ENCODE measurements around the gene SH3D19.

SH3D19 gene

DNA sequence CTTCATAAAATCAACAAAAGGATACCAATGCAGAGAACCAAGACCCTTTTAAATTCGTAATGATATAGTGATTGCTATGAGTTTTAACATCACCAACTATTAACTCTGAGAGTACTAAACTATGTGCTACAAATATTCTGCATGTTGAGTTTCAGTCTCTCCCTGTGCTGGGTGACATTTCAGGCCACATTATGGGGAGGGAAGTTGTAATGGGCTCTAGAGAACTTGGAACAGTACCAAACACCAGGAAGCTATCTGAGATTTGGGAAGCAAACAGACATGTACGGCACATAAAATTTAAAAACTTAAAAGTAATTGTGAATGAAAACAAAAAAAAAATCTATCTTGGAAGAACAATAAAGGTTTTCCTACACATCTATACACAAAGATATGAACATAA is 108.1 kb downstream of the SH3D19 start:
- Histone ChIP-seq H3K27me3 (ENCODE audit: insufficient read depth, low read length, poor library complexity) (no peaks in the 10 kb centered on the region), H3K79me1 (ENCODE audit: low read length) (no peaks in the 10 kb centered on the region), H2BK120ac (ENCODE audit: low read depth, low read length) (no peak overlapping the region), H3K56ac (ENCODE audit: low read length) (no peak overlapping the region), H3K36me3 (ENCODE audit: control insufficient read depth, insufficient read depth, low read length) (no peaks in the 10 kb centered on the region), H2BK5ac (ENCODE audit: low read length) (no peak overlapping the region), H3K4me1 (ENCODE audit: control insufficient read depth, low read depth, low read length) (no peaks in the 10 kb centered on the region), H3K23ac (ENCODE audit: low read length) (no peak overlapping the region), H3K4ac (ENCODE audit: low read depth, low read length) (no peak overlapping the region), H2BK15ac (replicated peaks; ENCODE audit: low read depth) (no peak overlapping the region), H3K4me3 (ENCODE audit: low read length) (no peak overlapping the region), H2AK5ac (ENCODE audit: low read length) (no peak overlapping the region), H3K9ac (ENCODE audit: low read length) (no peak overlapping the region), H3K4me2 (ENCODE audit: low read length) (no peak overlapping the region), H4K5ac (ENCODE audit: low read length) (no peak overlapping the region), H4K8ac (ENCODE audit: low read depth, low read length) (no peak overlapping the region), H3K79me2 (ENCODE audit: control insufficient read depth, insufficient read depth, low read length) (no peaks in the 10 kb centered on the region), H3K27ac (ENCODE audit: low read depth, low read length) (no peak overlapping the region), H3K18ac (ENCODE audit: low read length) (no peak overlapping the region)
- DNase-seq: no peak
- no CpG with 5 or more reads among the region's 2 CpGs for WGBS (ENCODE audit: extremely low coverage, insufficient coverage, low lambda C conversion rate)

- H3K36me3 ChIP-seq (ENCODE audit: control insufficient read depth, insufficient read depth, low read length): no peaks in the 10 kb centered on the region
- DNase-seq: no peak
- no peaks in the 10 kb centered on the region for H3K79me2 ChIP-seq (ENCODE audit: control insufficient read depth, insufficient read depth, low read length)
- H3K9ac ChIP-seq (ENCODE audit: low read length): no peak overlapping the region
- no peak overlapping the region for H3K4me3 ChIP-seq (ENCODE audit: low read length)
- H2BK5ac ChIP-seq (ENCODE audit: low read length): no peak overlapping the region
- H3K79me1 ChIP-seq (ENCODE audit: low read length): no peaks in the 10 kb centered on the region
- no CpG with 5 or more reads among the region's 1 CpG for WGBS (ENCODE audit: extremely low coverage, insufficient coverage, low lambda C conversion rate)
- H3K18ac ChIP-seq (ENCODE audit: low read length): no peak overlapping the region
- no peak overlapping the region for H4K5ac ChIP-seq (ENCODE audit: low read length)
- no peak overlapping the region for H4K8ac ChIP-seq (ENCODE audit: low read depth, low read length)
- H2AK5ac ChIP-seq (ENCODE audit: low read length): no peak overlapping the region
- H3K4me1 ChIP-seq (ENCODE audit: control insufficient read depth, low read depth, low read length): no peaks in the 10 kb centered on the region
- no peak overlapping the region for H3K27ac ChIP-seq (ENCODE audit: low read depth, low read length)
- no peak overlapping the region for H2BK15ac ChIP-seq (replicated peaks; ENCODE audit: low read depth)
- no peak overlapping the region for H2BK120ac ChIP-seq (ENCODE audit: low read depth, low read length)
- no peak overlapping the region for H3K23ac ChIP-seq (ENCODE audit: low read length)
- H3K27me3 ChIP-seq (ENCODE audit: insufficient read depth, low read length, poor library complexity): no peaks in the 10 kb centered on the region
- no peak overlapping the region for H3K4ac ChIP-seq (ENCODE audit: low read depth, low read length)
- no peak overlapping the region for H3K56ac ChIP-seq (ENCODE audit: low read length)
- H3K4me2 ChIP-seq (ENCODE audit: low read length): no peak overlapping the region
Measured at GRCh38 chr4:151215295-151215694, 110.1 kb downstream of the SH3D19 start.

DNA sequence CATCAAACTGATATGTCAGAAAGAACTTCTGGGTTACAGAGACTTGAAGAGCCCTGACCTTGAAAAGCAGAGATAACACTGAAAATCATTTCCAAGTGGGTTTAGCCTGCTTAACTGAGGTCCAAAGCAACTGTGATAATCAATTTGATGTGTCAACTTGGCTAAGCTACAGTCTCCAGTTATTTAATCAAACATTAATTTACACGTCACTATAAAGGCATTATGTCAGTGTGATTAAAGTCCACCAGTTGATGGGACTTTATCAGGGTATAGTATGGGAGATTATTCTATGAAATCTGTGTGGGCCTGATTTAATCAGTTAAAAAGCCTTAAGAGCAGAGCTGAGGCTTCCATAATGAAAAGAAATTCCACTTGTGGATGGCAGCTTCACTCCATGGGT is 117.5 kb downstream of the SH3D19 start:
- no peak overlapping the region for H3K23ac ChIP-seq (ENCODE audit: low read length)
- no peak overlapping the region for H3K4me3 ChIP-seq (ENCODE audit: low read length)
- no peak overlapping the region for H3K27ac ChIP-seq (ENCODE audit: low read depth, low read length)
- H3K9ac ChIP-seq (ENCODE audit: low read length): no peak overlapping the region
- H3K4me2 ChIP-seq (ENCODE audit: low read length): no peak overlapping the region
- H3K4ac ChIP-seq (ENCODE audit: low read depth, low read length): no peak overlapping the region
- no peak overlapping the region for H4K8ac ChIP-seq (ENCODE audit: low read depth, low read length)
- no peak overlapping the region for H2AK5ac ChIP-seq (ENCODE audit: low read length)
- peaks cover 2% of the 10 kb centered on the region for H3K4me1 ChIP-seq (ENCODE audit: control insufficient read depth, low read depth, low read length)
- H3K27me3 ChIP-seq (ENCODE audit: insufficient read depth, low read length, poor library complexity): no peaks in the 10 kb centered on the region
- no CpG with 5 or more reads among the region's 1 CpG for WGBS (ENCODE audit: extremely low coverage, insufficient coverage, low lambda C conversion rate)
- DNase-seq: no peak
- H3K18ac ChIP-seq (ENCODE audit: low read length): no peak overlapping the region
- peaks cover 5% of the 10 kb centered on the region for H3K79me1 ChIP-seq (ENCODE audit: low read length)
- no peak overlapping the region for H2BK120ac ChIP-seq (ENCODE audit: low read depth, low read length)
- no peaks in the 10 kb centered on the region for H3K36me3 ChIP-seq (ENCODE audit: control insufficient read depth, insufficient read depth, low read length)
- no peak overlapping the region for H4K5ac ChIP-seq (ENCODE audit: low read length)
- no peak overlapping the region for H2BK5ac ChIP-seq (ENCODE audit: low read length)
- no peaks in the 10 kb centered on the region for H3K79me2 ChIP-seq (ENCODE audit: control insufficient read depth, insufficient read depth, low read length)
- no peak overlapping the region for H3K56ac ChIP-seq (ENCODE audit: low read length)
- H2BK15ac ChIP-seq (replicated peaks; ENCODE audit: low read depth): no peak overlapping the region

DNA sequence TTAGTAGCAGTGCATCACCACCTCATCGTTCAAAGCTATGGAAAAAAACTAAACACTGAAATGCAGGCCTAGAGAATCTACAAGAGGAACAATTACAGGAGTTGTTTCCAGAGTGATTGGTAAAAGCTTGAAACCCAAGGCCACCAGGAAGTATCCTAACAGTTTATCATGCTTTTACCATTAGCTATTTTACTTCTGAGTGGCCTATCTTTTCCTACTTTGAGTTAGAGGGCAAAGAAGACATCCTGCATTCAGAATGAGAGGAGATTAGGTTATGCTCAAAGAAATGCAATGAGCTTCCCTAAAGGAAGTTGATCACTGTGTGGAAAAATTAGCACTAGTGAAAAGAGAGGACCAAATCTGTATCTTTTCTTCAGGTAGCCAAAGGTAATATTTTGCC is 118.2 kb downstream of the SH3D19 start:
- no peak overlapping the region for H3K18ac ChIP-seq (ENCODE audit: low read length)

GRCh38 chr4:151206241-151207005 is 119.0 kb downstream of the SH3D19 start:
- Histone ChIP-seq H3K18ac (ENCODE audit: low read length) (no peak overlapping the region), H2BK15ac (replicated peaks; ENCODE audit: low read depth) (no peak overlapping the region), H3K23ac (ENCODE audit: low read length) (no peak overlapping the region), H2BK120ac (ENCODE audit: low read depth, low read length) (no peak overlapping the region), H3K36me3 (ENCODE audit: control insufficient read depth, insufficient read depth, low read length) (no peaks in the 10 kb centered on the region), H2BK5ac (ENCODE audit: low read length) (no peak overlapping the region), H3K27me3 (ENCODE audit: insufficient read depth, low read length, poor library complexity) (no peaks in the 10 kb centered on the region), H3K4me3 (ENCODE audit: low read length) (no peak overlapping the region), H3K79me2 (ENCODE audit: control insufficient read depth, insufficient read depth, low read length) (no peaks in the 10 kb centered on the region), H3K4me1 (ENCODE audit: control insufficient read depth, low read depth, low read length) (peaks cover 3% of the 10 kb centered on the region), H3K9ac (ENCODE audit: low read length) (no peak overlapping the region), H3K27ac (ENCODE audit: low read depth, low read length) (no peak overlapping the region), H2AK5ac (ENCODE audit: low read length) (no peak overlapping the region), H3K56ac (ENCODE audit: low read length) (no peak overlapping the region), H4K5ac (ENCODE audit: low read length) (no peak overlapping the region), H3K79me1 (ENCODE audit: low read length) (peaks cover 5% of the 10 kb centered on the region), H3K4me2 (ENCODE audit: low read length) (no peak overlapping the region), H3K4ac (ENCODE audit: low read depth, low read length) (no peak overlapping the region), H4K8ac (ENCODE audit: low read depth, low read length) (no peak overlapping the region)
- no CpG with 5 or more reads among the region's 3 CpGs for WGBS (ENCODE audit: extremely low coverage, insufficient coverage, low lambda C conversion rate)
- DNase-seq: no peak

More for the DNA sequence above, 118.2 kb downstream of the SH3D19 start:
- Histone ChIP-seq H3K4me3 (ENCODE audit: low read length) (no peak overlapping the region), H3K9ac (ENCODE audit: low read length) (no peak overlapping the region), H2BK120ac (ENCODE audit: low read depth, low read length) (no peak overlapping the region), H3K27ac (ENCODE audit: low read depth, low read length) (no peak overlapping the region), H4K8ac (ENCODE audit: low read depth, low read length) (no peak overlapping the region), H4K5ac (ENCODE audit: low read length) (no peak overlapping the region), H2AK5ac (ENCODE audit: low read length) (no peak overlapping the region), H3K36me3 (ENCODE audit: control insufficient read depth, insufficient read depth, low read length) (no peaks in the 10 kb centered on the region), H3K79me1 (ENCODE audit: low read length) (peaks cover 5% of the 10 kb centered on the region), H2BK15ac (replicated peaks; ENCODE audit: low read depth) (no peak overlapping the region), H3K27me3 (ENCODE audit: insufficient read depth, low read length, poor library complexity) (no peaks in the 10 kb centered on the region), H3K4ac (ENCODE audit: low read depth, low read length) (no peak overlapping the region), H3K4me2 (ENCODE audit: low read length) (no peak overlapping the region), H2BK5ac (ENCODE audit: low read length) (no peak overlapping the region), H3K56ac (ENCODE audit: low read length) (no peak overlapping the region), H3K79me2 (ENCODE audit: control insufficient read depth, insufficient read depth, low read length) (no peaks in the 10 kb centered on the region), H3K4me1 (ENCODE audit: control insufficient read depth, low read depth, low read length) (peaks cover 3% of the 10 kb centered on the region), H3K23ac (ENCODE audit: low read length) (no peak overlapping the region)
- no peak for DNase-seq
- no CpG with 5 or more reads among the region's 1 CpG for WGBS (ENCODE audit: extremely low coverage, insufficient coverage, low lambda C conversion rate)

DNA sequence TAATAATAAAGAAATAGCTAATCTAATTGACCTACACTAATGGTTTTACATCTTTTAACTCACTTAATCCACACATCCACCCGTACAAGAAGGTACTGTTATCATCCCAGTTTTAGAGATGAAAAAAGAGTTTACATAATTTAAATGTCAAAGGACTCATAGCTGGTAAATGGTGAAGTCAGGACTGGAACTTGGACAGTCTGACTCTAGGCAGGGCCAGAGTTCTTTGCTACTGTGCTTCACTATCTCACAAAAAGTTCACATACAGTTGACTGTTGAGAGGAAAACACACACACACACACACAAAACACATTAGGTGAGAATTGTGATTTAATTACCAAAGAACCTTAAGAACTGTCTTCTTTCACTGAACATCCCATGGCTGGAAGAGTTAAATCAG is 119.7 kb downstream of the SH3D19 start:
- H3K36me3 ChIP-seq (ENCODE audit: control insufficient read depth, insufficient read depth, low read length): no peaks in the 10 kb centered on the region
- peaks cover 5% of the 10 kb centered on the region for H3K79me1 ChIP-seq (ENCODE audit: low read length)
- H2AK5ac ChIP-seq (ENCODE audit: low read length): no peak overlapping the region
- H3K23ac ChIP-seq (ENCODE audit: low read length): no peak overlapping the region
- no peak overlapping the region for H3K18ac ChIP-seq (ENCODE audit: low read length)
- no peak overlapping the region for H3K9ac ChIP-seq (ENCODE audit: low read length)
- 100% methylated on average over 1 of the region's 1 CpG for WGBS (ENCODE audit: extremely low coverage, insufficient coverage, low lambda C conversion rate)
- H4K8ac ChIP-seq (ENCODE audit: low read depth, low read length): no peak overlapping the region
- H3K79me2 ChIP-seq (ENCODE audit: control insufficient read depth, insufficient read depth, low read length): no peaks in the 10 kb centered on the region
- no peak overlapping the region for H4K5ac ChIP-seq (ENCODE audit: low read length)
- no peak overlapping the region for H2BK120ac ChIP-seq (ENCODE audit: low read depth, low read length)
- no peak overlapping the region for H2BK15ac ChIP-seq (replicated peaks; ENCODE audit: low read depth)
- DNase-seq: no peak
- no peak overlapping the region for H3K4ac ChIP-seq (ENCODE audit: low read depth, low read length)
- no peak overlapping the region for H3K27ac ChIP-seq (ENCODE audit: low read depth, low read length)
- peaks cover 3% of the 10 kb centered on the region for H3K4me1 ChIP-seq (ENCODE audit: control insufficient read depth, low read depth, low read length)
- H3K27me3 ChIP-seq (ENCODE audit: insufficient read depth, low read length, poor library complexity): no peaks in the 10 kb centered on the region
- no peak overlapping the region for H3K56ac ChIP-seq (ENCODE audit: low read length)
- no peak overlapping the region for H3K4me2 ChIP-seq (ENCODE audit: low read length)
- H2BK5ac ChIP-seq (ENCODE audit: low read length): no peak overlapping the region
- no peak overlapping the region for H3K4me3 ChIP-seq (ENCODE audit: low read length)
